Activated B cell treated with CpG ODN at 0.5 μM for 24 hours (primary cell): ENCODE data around the gene PTMS. TPM values are rescaled to one million over a fixed set of nuclear protein-coding genes. Genes with fewer than 3 reads are reported as not detected.

Experiments used
- ATAC-seq: fragments of 200-7000 bp; cut with Tn5 transposase; one replicate; pipeline ENCODE4 v1.10.0; 2021; ENCODE audit warnings: low read depth, mild to moderate bottlenecking, moderate library complexity
- CTCF ChIA-PET: fragments of 350-600 bp; sonication (Branson Sonifier 250); formaldehyde crosslinking; loops from one replicate; lab custom pipeline; 2021; ENCODE audit warnings: antibody characterized with exemption; lab: Charles Lee
- POLR2A ChIA-PET: fragments of 350-600 bp; sonication (Branson Sonifier 250); formaldehyde crosslinking; loops from one replicate; lab custom pipeline; 2021; ENCODE audit warnings: antibody characterized with exemption; lab: Charles Lee
- DNase-seq: peaks from one replicate; pipeline ENCODE4 v3.0.0; 2022
- H3K27ac Mint-ChIP-seq: one replicate; pipeline ENCODE4 v1.8.0; 2020; ENCODE audit warnings: mixed read lengths
- H3K27me3 Mint-ChIP-seq: one replicate; pipeline ENCODE4 v1.8.0; 2021; ENCODE audit warnings: mixed read lengths
- H3K36me3 Mint-ChIP-seq: one replicate; pipeline ENCODE4 v1.8.0; 2021; ENCODE audit warnings: low read depth, mixed read lengths
- H3K4me1 Mint-ChIP-seq: one replicate; pipeline ENCODE4 v1.8.0; 2021; ENCODE audit warnings: mixed read lengths
- H3K4me3 Mint-ChIP-seq: one replicate; pipeline ENCODE4 v1.8.0; 2020; ENCODE audit warnings: mild to moderate bottlenecking, mixed read lengths
- H3K9me3 Mint-ChIP-seq: one replicate; pipeline ENCODE4 v1.8.0; 2020; ENCODE audit warnings: mixed read lengths
- CTCF ChIP-seq: fragments of 200-600 bp; IDR thresholded peaks from one replicate; pipeline ENCODE4 v1.8.0; 2022; ENCODE audit warnings: antibody characterized with exemption, mild to moderate bottlenecking
- intact Hi-C: fragments of 100-400 bp; cut with micrococcal nuclease; formaldehyde crosslinking; loops from one replicate; pipeline ENCODE4 v1.15.1; 2024
- total RNA-seq: library from RNA; stranded (reverse); gene quantifications from 2 replicates; pipeline ENCODE4 v1.2.3, GENCODE V29; 2022

The PTMS gene
- total RNA-seq, 1 donor from 2014 or later = 4.8 TPM

- no peak for ATAC-seq
- ChIA-PET POLR2A (no interaction called here), CTCF (interaction anchor here (1.1 to 1.7 kb wide), 3 partner anchors 10 to 39 kb away, joined by 4 to 5 read pairs (median 4); partner anchors contain the start of gene MLF2)
- Mint-ChIP-seq H3K4me1 (peaks cover 19% of the 10 kb centered on the region), H3K9me3 (no peaks in the 10 kb centered on the region), H3K36me3 (no peaks in the 10 kb centered on the region), H3K27me3 (peaks cover 23% of the 10 kb centered on the region), H3K4me3 (no peak overlapping the region), H3K27ac (no peak overlapping the region)
- DNase-seq = no peak
- intact Hi-C loops = no loop called here
- TF ChIP-seq CTCF = no peak
Observed at GRCh38 chr12:6791931-6792520, 25.9 kb downstream of the PTMS start.

- H3K27me3 Mint-ChIP-seq = peaks cover 27% of the 10 kb centered on the region
- DNase-seq (no peak), ATAC-seq (peak; percentile 75)
- ChIA-PET POLR2A (no interaction called here), CTCF (interaction anchor here (0.5 to 1.7 kb wide), 6 partner anchors 11 to 180 kb away, joined by 3 to 5 read pairs (median 4); partner anchors contain the start of gene MLF2)
- intact Hi-C loops = no loop called here
- H3K9me3 Mint-ChIP-seq = no peaks in the 10 kb centered on the region
- no peak overlapping the region for H3K27ac Mint-ChIP-seq
- no peak for TF ChIP-seq CTCF
- H3K36me3 Mint-ChIP-seq = no peaks in the 10 kb centered on the region
- peaks cover 19% of the 10 kb centered on the region for H3K4me1 Mint-ChIP-seq
- H3K4me3 Mint-ChIP-seq = peak overlapping the region; percentile 52
Observed at GRCh38 chr12:6792522-6793201, 26.5 kb downstream of the PTMS start.

GRCh38 chr12:6795088-6795487 is 28.9 kb downstream of the PTMS start:
- intact Hi-C loops = no loop called here
- TF ChIP-seq CTCF = no peak
- DNase-seq = no peak
- no peak overlapping the region for H3K4me3 Mint-ChIP-seq
- H3K4me1 Mint-ChIP-seq = peaks cover 19% of the 10 kb centered on the region
- H3K36me3 Mint-ChIP-seq = no peaks in the 10 kb centered on the region
- no peak for ATAC-seq
- ChIA-PET CTCF (no interaction called here), POLR2A (no interaction called here)
- no peak overlapping the region for H3K27ac Mint-ChIP-seq
- peaks cover 34% of the 10 kb centered on the region for H3K27me3 Mint-ChIP-seq
- H3K9me3 Mint-ChIP-seq = no peaks in the 10 kb centered on the region

- intact Hi-C loops = no loop called here
- no peak for DNase-seq
- Mint-ChIP-seq H3K4me3 (no peak overlapping the region), H3K27me3 (peaks cover 34% of the 10 kb centered on the region), H3K4me1 (peaks cover 19% of the 10 kb centered on the region), H3K36me3 (no peaks in the 10 kb centered on the region), H3K9me3 (no peaks in the 10 kb centered on the region), H3K27ac (no peak overlapping the region)
- ChIA-PET POLR2A (interaction anchor here (0.6 kb wide), 1 partner anchor 12 kb away, joined by 3 read pairs; no protein-coding TSS in a partner anchor), CTCF (no interaction called here)
- no peak for ATAC-seq
- TF ChIP-seq CTCF = no peak
Observed at GRCh38 chr12:6796576-6796975, 30.4 kb downstream of the PTMS start.

- Mint-ChIP-seq H3K36me3 (no peaks in the 10 kb centered on the region), H3K4me3 (no peak overlapping the region), H3K9me3 (no peaks in the 10 kb centered on the region), H3K27me3 (peaks cover 30% of the 10 kb centered on the region), H3K4me1 (no peaks in the 10 kb centered on the region), H3K27ac (no peak overlapping the region)
- CTCF ChIA-PET = no interaction called here
- POLR2A ChIA-PET = no interaction called here
- intact Hi-C loops = no loop called here
- TF ChIP-seq CTCF = no peak
- ATAC-seq (no peak), DNase-seq (no peak)
Observed at GRCh38 chr12:6799147-6799546, 33.0 kb downstream of the PTMS start.
